ENCODE measurements around the gene POGZ. TPM values are rescaled to one million over a fixed set of nuclear protein-coding genes. Genes with fewer than 3 reads are reported as not detected.

POGZ gene
- total and polyA plus RNA-seq, 2 of the 4 experiments (the other 2 are of a cell fraction) = 20.8 to 33.5 TPM

- WGBS, 2 experiments (ENCODE audit: extremely low coverage in 2 of 2, insufficient read length in 1 of 2) = no CpG with 5 or more reads among the region's 4 CpGs
- intact Hi-C loops (cut with micrococcal nuclease) = no loop called here
Observed at GRCh38 chr1:151504759-151505158, 45.5 kb upstream of the POGZ start.

More at GRCh38 chr1:151504759-151505158, 45.5 kb upstream of the POGZ start:
- no peaks in the 10 kb centered on the region for H4K20me1 ChIP-seq (ENCODE audit: insufficient read depth, low read length)
- H3K56ac ChIP-seq (ENCODE audit: extremely low read depth, insufficient read depth, low read length) = no peak overlapping the region
- no peaks in the 10 kb centered on the region; the same call in 1 of the 2 replicates for H3K9me1 ChIP-seq (ENCODE audit: insufficient read depth, low read length)
- H3K4me1 ChIP-seq (ENCODE audit: control insufficient read depth, insufficient read depth, low read length) = peaks cover 1% of the 10 kb centered on the region; the same call in 1 of the 2 replicates
- H2BK5ac ChIP-seq (ENCODE audit: low read depth, low read length, poor library complexity, severe bottlenecking) = no peak overlapping the region
- ChIA-PET CTCF (no interaction called here), POLR2A (ENCODE audit: unreplicated experiment) (no interaction called here)
- H3K27me3 ChIP-seq (ENCODE audit: control insufficient read depth, insufficient read depth, low read length) = peaks cover 15% of the 10 kb centered on the region; the same call in 1 of the 2 replicates
- no peak overlapping the region for H3K9ac ChIP-seq (ENCODE audit: low read depth, low read length)
- H2BK120ac ChIP-seq (ENCODE audit: low read depth, low read length) = no peak overlapping the region
- no peaks in the 10 kb centered on the region for H3K9me3 ChIP-seq (ENCODE audit: control insufficient read depth, insufficient read depth, low read length)
- H3K36me3 ChIP-seq (ENCODE audit: control insufficient read depth, insufficient read depth, low read length) = no peaks in the 10 kb centered on the region
- H2BK15ac ChIP-seq (ENCODE audit: low read depth, low read length) = no peak overlapping the region
- ATAC-seq (ENCODE audit: low read depth) (no peak; the same call in 1 of the 2 replicates), DNase-seq (no peak)
- H3K14ac ChIP-seq (replicated peaks; ENCODE audit: low read depth, low read length) = no peak overlapping the region
- H4K5ac ChIP-seq (ENCODE audit: low read depth, low read length) = no peak overlapping the region
- H2BK20ac ChIP-seq (ENCODE audit: low read depth, low read length) = no peak overlapping the region
- TF ChIP-seq, protein P1, sequence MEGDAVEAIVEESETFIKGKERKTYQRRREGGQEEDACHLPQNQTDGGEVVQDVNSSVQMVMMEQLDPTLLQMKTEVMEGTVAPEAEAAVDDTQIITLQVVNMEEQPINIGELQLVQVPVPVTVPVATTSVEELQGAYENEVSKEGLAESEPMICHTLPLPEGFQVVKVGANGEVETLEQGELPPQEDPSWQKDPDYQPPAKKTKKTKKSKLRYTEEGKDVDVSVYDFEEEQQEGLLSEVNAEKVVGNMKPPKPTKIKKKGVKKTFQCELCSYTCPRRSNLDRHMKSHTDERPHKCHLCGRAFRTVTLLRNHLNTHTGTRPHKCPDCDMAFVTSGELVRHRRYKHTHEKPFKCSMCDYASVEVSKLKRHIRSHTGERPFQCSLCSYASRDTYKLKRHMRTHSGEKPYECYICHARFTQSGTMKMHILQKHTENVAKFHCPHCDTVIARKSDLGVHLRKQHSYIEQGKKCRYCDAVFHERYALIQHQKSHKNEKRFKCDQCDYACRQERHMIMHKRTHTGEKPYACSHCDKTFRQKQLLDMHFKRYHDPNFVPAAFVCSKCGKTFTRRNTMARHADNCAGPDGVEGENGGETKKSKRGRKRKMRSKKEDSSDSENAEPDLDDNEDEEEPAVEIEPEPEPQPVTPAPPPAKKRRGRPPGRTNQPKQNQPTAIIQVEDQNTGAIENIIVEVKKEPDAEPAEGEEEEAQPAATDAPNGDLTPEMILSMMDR (conservative IDR thresholded peaks at IDR 0.05; ENCODE audit: low read depth, low read length) = no peak
- TF ChIP-seq POLR2A (IDR thresholded peaks at IDR 0.05; ENCODE audit: low read depth, low read length) = no peak
- TF ChIP-seq MXI1 (IDR thresholded peaks at IDR 0.05; ENCODE audit: borderline replicate concordance, low read depth, low read length) = no peak
- no peak for TF ChIP-seq MAZ (IDR thresholded peaks at IDR 0.05; ENCODE audit: borderline replicate concordance, low read depth, low read length)
- no peak for TF ChIP-seq RFX5 (IDR thresholded peaks at IDR 0.05; ENCODE audit: low read depth, low read length)
- no peak for TF ChIP-seq CHD1 (IDR thresholded peaks at IDR 0.05; ENCODE audit: low read depth, low read length)
- no peak for TF ChIP-seq RCOR1 (IDR thresholded peaks at IDR 0.05; ENCODE audit: insufficient replicate concordance, low read length)
- no peak for TF ChIP-seq CEBPB (IDR thresholded peaks at IDR 0.05; ENCODE audit: low read depth, low read length)
- TF ChIP-seq MAFK (IDR thresholded peaks at IDR 0.05; ENCODE audit: low read depth, low read length) = no peak
- TF ChIP-seq ELK1 (IDR thresholded peaks at IDR 0.05; ENCODE audit: borderline replicate concordance, low read depth, low read length) = no peak
- TF ChIP-seq, protein P2, sequence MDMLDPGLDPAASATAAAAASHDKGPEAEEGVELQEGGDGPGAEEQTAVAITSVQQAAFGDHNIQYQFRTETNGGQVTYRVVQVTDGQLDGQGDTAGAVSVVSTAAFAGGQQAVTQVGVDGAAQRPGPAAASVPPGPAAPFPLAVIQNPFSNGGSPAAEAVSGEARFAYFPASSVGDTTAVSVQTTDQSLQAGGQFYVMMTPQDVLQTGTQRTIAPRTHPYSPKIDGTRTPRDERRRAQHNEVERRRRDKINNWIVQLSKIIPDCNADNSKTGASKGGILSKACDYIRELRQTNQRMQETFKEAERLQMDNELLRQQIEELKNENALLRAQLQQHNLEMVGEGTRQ (IDR thresholded peaks at IDR 0.05; ENCODE audit: low read depth, low read length) = no peak
- TF ChIP-seq BHLHE40 (IDR thresholded peaks at IDR 0.05; ENCODE audit: low read depth, low read length) = no peak
- no peak for TF ChIP-seq SMC3 (IDR thresholded peaks at IDR 0.05; ENCODE audit: low read depth, low read length)
- TF ChIP-seq RAD21 (IDR thresholded peaks at IDR 0.05; ENCODE audit: low read length) = no peak
- TF ChIP-seq NFE2L2 (IDR thresholded peaks at IDR 0.05; ENCODE audit: low read depth, low read length) = no peak
- no peak for TF ChIP-seq FOS (IDR thresholded peaks at IDR 0.05; ENCODE audit: low read depth, low read length)
- no peak overlapping the region for H2AK9ac ChIP-seq (replicated peaks; ENCODE audit: low read depth, low read length, poor library complexity)
- H3K4me2 ChIP-seq (ENCODE audit: low read depth, low read length) = no peak overlapping the region
- no peak overlapping the region for H3K27ac ChIP-seq (ENCODE audit: insufficient read depth, low read length)
- H2AFZ ChIP-seq (replicated peaks; ENCODE audit: low read length, poor library complexity) = no peak overlapping the region
- no peak overlapping the region for H4K8ac ChIP-seq (ENCODE audit: low read depth in 2 of 2, low read length in 2 of 2)
- H3K23ac ChIP-seq (ENCODE audit: low read depth, low read length) = no peak overlapping the region
- in situ Hi-C loops (cut with MboI; ENCODE audit: low sequenced_read_pairs) (no loop called here), dilution Hi-C loops (cut with HindIII; ENCODE audit: low sequenced_read_pairs, unreplicated experiment) (no loop called here)
- H3K79me1 ChIP-seq (ENCODE audit: low read depth in 1 of 2, low read length in 2 of 2) = no peaks in the 10 kb centered on the region
- H3K4me3 ChIP-seq (ENCODE audit: insufficient read depth, low read depth, low read length) = no peak overlapping the region
- H2AK5ac ChIP-seq (ENCODE audit: low read depth, low read length) = no peak overlapping the region
- H3K4ac ChIP-seq (ENCODE audit: low read depth, low read length) = no peak overlapping the region
- H3K18ac ChIP-seq (ENCODE audit: low read depth, low read length) = no peak overlapping the region
- no TSS peak for BruUV-seq (replicated peaks)
- no peak overlapping the region for H4K91ac ChIP-seq (ENCODE audit: insufficient read depth, low read depth, low read length)

Measured in IMR-90 (cell line).